Stimulated activated CD8-positive, alpha-beta memory T cell treated with anti-CD3 and anti-CD28 coated beads, Interleukin-4, amount 100 ng/mL, for 48 hours (primary cell): ENCODE data around the gene ELOVL2.
"Not testable (repeated sequence)": the region's sequence is repeated elsewhere in the genome, so short reads cannot be mapped to it uniquely, and the experiment has no call there.

Experiments used
- DNase-seq: peaks from one replicate; pipeline ENCODE4 v3.0.0-alpha.2; 2020

ELOVL2 gene

GRCh38 chr6:11043961-11044711, at the start of gene ELOVL2:
Gene ELOVL2, minus strand, starts transcription at chr6:11044305. Its CDS starts 75 bp downstream, at chr6:11044230.
- peak; percentile 53 for DNase-seq

GRCh38 chr6:11093376-11093625, 49.2 kb upstream of the ELOVL2 start:
- DNase-seq, result no peak

GRCh38 chr6:11092668-11093375, 48.7 kb upstream of the ELOVL2 start:
- DNase-seq, result no peak

GRCh38 chr6:11091141-11091540, 47.0 kb upstream of the ELOVL2 start:
- not testable (repeated sequence) for DNase-seq

- no peak for DNase-seq
Observed at GRCh38 chr6:11089695-11090094, 45.6 kb upstream of the ELOVL2 start.

- DNase-seq, result not testable (repeated sequence)
Observed at GRCh38 chr6:11087141-11087812, 43.2 kb upstream of the ELOVL2 start.

GRCh38 chr6:11085758-11086435, 41.8 kb upstream of the ELOVL2 start:
- DNase-seq, result no peak

- DNase-seq, result no peak
Observed at GRCh38 chr6:11083956-11084355, 39.9 kb upstream of the ELOVL2 start.

- DNase-seq, result no peak
Observed at GRCh38 chr6:11083491-11083890, 39.4 kb upstream of the ELOVL2 start.

- no peak for DNase-seq
Observed at GRCh38 chr6:11080296-11080695, 36.2 kb upstream of the ELOVL2 start.

- no peak for DNase-seq
Observed at GRCh38 chr6:11078266-11078665, 34.2 kb upstream of the ELOVL2 start.

GRCh38 chr6:11076540-11076939, 32.4 kb upstream of the ELOVL2 start:
- no peak for DNase-seq

GRCh38 chr6:11072101-11072500, 28.0 kb upstream of the ELOVL2 start:
- no peak for DNase-seq

- no peak for DNase-seq
Observed at GRCh38 chr6:11069760-11070159, 25.7 kb upstream of the ELOVL2 start.

GRCh38 chr6:11067348-11067747, 23.2 kb upstream of the ELOVL2 start:
- no peak for DNase-seq

GRCh38 chr6:11066505-11067347, 22.6 kb upstream of the ELOVL2 start:
- DNase-seq, result no peak

- DNase-seq, result no peak
Observed at GRCh38 chr6:11065436-11066202, 21.5 kb upstream of the ELOVL2 start.

GRCh38 chr6:11064836-11065235, 20.7 kb upstream of the ELOVL2 start:
- no peak for DNase-seq

GRCh38 chr6:11062715-11063114, 18.6 kb upstream of the ELOVL2 start:
- no peak for DNase-seq

- no peak for DNase-seq
Observed at GRCh38 chr6:11062083-11062482, 18.0 kb upstream of the ELOVL2 start.

GRCh38 chr6:11058406-11058805, 14.3 kb upstream of the ELOVL2 start:
- no peak for DNase-seq

GRCh38 chr6:11056871-11057270, 12.8 kb upstream of the ELOVL2 start:
- no peak for DNase-seq
